H9 (cell line): Measurements from ENCODE around the gene IFT122. TPM values are rescaled to one million over a fixed set of nuclear protein-coding genes. Genes with fewer than 3 reads are reported as not detected.
"Not testable (repeated sequence)": the region's sequence is repeated elsewhere in the genome, so short reads cannot be mapped to it uniquely, and the experiment has no call there.

Experiments used
- DNase-seq: peaks from one replicate; pipeline ENCODE4 v3.0.0-alpha.2; 2017
- H2AFZ ChIP-seq: one replicate; pipeline ENCODE4 v1.6.1; 2013; ENCODE audit warnings: mild to moderate bottlenecking, low read length, control low read depth, moderate library complexity
- H2AK5ac ChIP-seq: 2 replicates; pipeline ENCODE4 v1.6.1; 2013; ENCODE audit warnings: low read length, control low read depth, mixed read lengths; ENCODE audit not compliant: insufficient read length
- H2BK120ac ChIP-seq: one replicate; pipeline ENCODE4 v1.6.1; 2013; ENCODE audit warnings: low read depth, mild to moderate bottlenecking, low read length, control low read depth, inconsistent platforms; ENCODE audit not compliant: poor library complexity, severe bottlenecking
- H2BK12ac ChIP-seq: 2 replicates; pipeline ENCODE4 v1.6.1; 2013; ENCODE audit warnings: low read length, control low read depth, mixed read lengths, low read depth; ENCODE audit not compliant: insufficient read length
- H2BK15ac ChIP-seq: 2 replicates; pipeline ENCODE4 v1.6.1; 2013; ENCODE audit warnings: low read depth, low read length, control low read depth
- H2BK20ac ChIP-seq: one replicate; pipeline ENCODE4 v1.6.1; 2013; ENCODE audit warnings: low read depth, mild to moderate bottlenecking, low read length, control low read depth, inconsistent platforms; ENCODE audit not compliant: poor library complexity, severe bottlenecking
- H2BK5ac ChIP-seq: 2 replicates; pipeline ENCODE4 v1.6.1; 2013; ENCODE audit warnings: low read length, control low read depth, mixed read lengths; ENCODE audit not compliant: insufficient read length
- H3K14ac ChIP-seq: 2 replicates; pipeline ENCODE4 v1.6.1; 2013; ENCODE audit warnings: low read length, control low read depth; ENCODE audit not compliant: insufficient read depth
- H3K18ac ChIP-seq: 2 replicates; pipeline ENCODE4 v1.6.1; 2013; ENCODE audit warnings: low read depth, mild to moderate bottlenecking, mixed read lengths, low read length, control low read depth; ENCODE audit not compliant: insufficient read length
- H3K23ac ChIP-seq: 2 replicates; pipeline ENCODE4 v1.6.1; 2013; ENCODE audit warnings: low read length, control low read depth, mixed read lengths, low read depth; ENCODE audit not compliant: insufficient read length
- H3K23me2 ChIP-seq: 2 replicates; pipeline ENCODE4 v1.6.1; 2013; ENCODE audit warnings: low read depth, mild to moderate bottlenecking, mixed read lengths, low read length, control low read depth; ENCODE audit not compliant: insufficient read length, poor library complexity, severe bottlenecking
- H3K27ac ChIP-seq: 2 replicates; pipeline ENCODE4 v1.5.1; 2013; ENCODE audit warnings: low read length, control low read depth, mixed read lengths, low read depth; ENCODE audit not compliant: insufficient read length
- H3K27me3 ChIP-seq: 2 replicates; pipeline ENCODE4 v1.6.1; 2013; ENCODE audit warnings: low read length, control low read depth, inconsistent platforms; ENCODE audit not compliant: insufficient read depth
- H3K4ac ChIP-seq: 2 replicates; pipeline ENCODE4 v1.6.1; 2013; ENCODE audit warnings: low read depth, mild to moderate bottlenecking, control low read depth, inconsistent platforms, low read length, moderate library complexity
- H3K4me1 ChIP-seq: 2 replicates; pipeline ENCODE4 v1.6.1; 2013; ENCODE audit warnings: low read length, control low read depth, inconsistent platforms; ENCODE audit not compliant: insufficient read depth
- H3K4me2 ChIP-seq: 2 replicates; pipeline ENCODE4 v1.6.1; 2013; ENCODE audit warnings: low read length, control low read depth, mixed read lengths; ENCODE audit not compliant: insufficient read length, insufficient read depth
- H3K56ac ChIP-seq: 2 replicates; pipeline ENCODE4 v1.6.1; 2013; ENCODE audit warnings: low read depth, mild to moderate bottlenecking, mixed read lengths, low read length, control low read depth; ENCODE audit not compliant: insufficient read length
- H3K79me1 ChIP-seq: 2 replicates; pipeline ENCODE4 v1.6.1; 2013; ENCODE audit warnings: low read depth, mild to moderate bottlenecking, moderate library complexity, low read length, control low read depth, inconsistent platforms; ENCODE audit not compliant: insufficient read depth, poor library complexity, severe bottlenecking
- H3K79me2 ChIP-seq: 2 replicates; pipeline ENCODE4 v1.6.1; 2013; ENCODE audit warnings: low read length, control low read depth, inconsistent platforms; ENCODE audit not compliant: insufficient read depth
- H3K9ac ChIP-seq: 2 replicates; pipeline ENCODE4 v1.6.1; 2013; ENCODE audit warnings: low read length, control low read depth, mixed read lengths; ENCODE audit not compliant: insufficient read length; ENCODE audit errors: extremely low read depth
- H3K9me3 ChIP-seq: one replicate; pipeline ENCODE4 v1.6.1; 2013; ENCODE audit warnings: low read depth, low read length, inconsistent platforms; ENCODE audit not compliant: control insufficient read depth
- H3T11ph ChIP-seq: one replicate; pipeline ENCODE4 v1.6.1; 2013; ENCODE audit warnings: mild to moderate bottlenecking, low read length, control low read depth, inconsistent platforms
- H4K20me1 ChIP-seq: one replicate; pipeline ENCODE4 v1.6.1; 2013; ENCODE audit not compliant: control insufficient read depth, insufficient read length, insufficient read depth
- H4K5ac ChIP-seq: 2 replicates; pipeline ENCODE4 v1.6.1; 2013; ENCODE audit warnings: low read depth, mild to moderate bottlenecking, mixed read lengths, low read length, control low read depth; ENCODE audit not compliant: insufficient read length
- H4K8ac ChIP-seq: replicated peaks from 2 replicates; pipeline ENCODE4 v1.6.1; 2013; ENCODE audit warnings: low read length, control low read depth, mixed read lengths, low read depth; ENCODE audit not compliant: insufficient read length
- H4K91ac ChIP-seq: 2 replicates; pipeline ENCODE4 v1.6.1; 2013; ENCODE audit warnings: low read depth, mild to moderate bottlenecking, moderate library complexity, mixed read lengths, low read length, control low read depth; ENCODE audit not compliant: insufficient read length
- H3K27ac Mint-ChIP-seq, 3 experiments: 2 replicates in 2 of 3; 3 replicates in 1 of 3; pipeline ENCODE4 v1.8.0; 2020 to 2021; ENCODE audit warnings: mixed read lengths in 3 of 3, mild to moderate bottlenecking in 1 of 3, moderate library complexity in 1 of 3
- H3K27me3 Mint-ChIP-seq: 2 replicates; pipeline ENCODE4 v1.8.0; 2021; ENCODE audit warnings: low read depth, mild to moderate bottlenecking, moderate library complexity, mixed read lengths
- H3K36me3 Mint-ChIP-seq, 3 experiments: 2 replicates in 2 of 3; 3 replicates in 1 of 3; pipeline ENCODE4 v1.8.0; 2020 to 2021; ENCODE audit warnings: low read depth in 3 of 3, mixed read lengths in 3 of 3; ENCODE audit not compliant: insufficient read depth in 1 of 3
- H3K4me1 Mint-ChIP-seq, 2 experiments: 2 replicates each; pipeline ENCODE4 v1.8.0; 2020; ENCODE audit warnings: mixed read lengths in 2 of 2
- H3K4me3 Mint-ChIP-seq, 2 experiments: 2 replicates in 1 of 2; 3 replicates in 1 of 2; pipeline ENCODE4 v1.8.0; 2020 to 2021; ENCODE audit warnings: mild to moderate bottlenecking in 2 of 2, mixed read lengths in 2 of 2, moderate library complexity in 1 of 2
- H3K9me3 Mint-ChIP-seq, 2 experiments: 2 replicates in 1 of 2; 3 replicates in 1 of 2; pipeline ENCODE4 v1.8.0; 2020; ENCODE audit warnings: mild to moderate bottlenecking in 2 of 2, mixed read lengths in 2 of 2, moderate library complexity in 1 of 2
- WGBS: extraction: QIAGEN DNeasy Blood & Tissue Kit; methylation state at CpG from one replicate; pipeline ENCODE4 v1.1.7; 2013; ENCODE audit warnings: missing lambda C conversion rate, low lambda C conversion rate, mixed read lengths; ENCODE audit not compliant: insufficient read length; ENCODE audit errors: extremely low coverage; 5-methylcytosine and 5-hydroxymethylcytosine counted together
- total RNA-seq: library from RNA; stranded (reverse); gene quantifications from 2 replicates; pipeline ENCODE4 v1.2.1, GENCODE V29; 2021

IFT122 gene
- total RNA-seq, 1 experiment from 2014 or later = 19.3 TPM

DNA sequence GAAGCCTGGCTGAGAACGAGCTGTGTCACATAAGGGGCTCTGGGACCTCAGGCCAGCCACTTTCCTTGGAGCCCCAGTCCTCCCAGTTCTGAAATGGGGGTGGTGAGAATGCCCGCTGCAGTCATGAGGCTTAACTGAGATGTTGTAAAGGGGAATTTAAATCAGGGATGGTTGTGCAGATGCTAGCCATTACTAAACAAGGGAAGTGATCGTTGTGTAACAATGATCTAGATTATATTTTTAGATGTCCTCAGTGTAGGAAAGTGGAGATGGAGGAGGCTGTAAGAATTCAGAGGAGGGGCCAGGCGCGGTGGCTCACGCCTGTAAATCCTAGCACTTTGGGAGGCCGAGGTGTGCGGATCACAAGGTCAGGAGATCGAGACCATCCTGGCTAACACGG, 49.2 kb downstream of the IFT122 start:
- H3K4me3 Mint-ChIP-seq, H2BK5ac ChIP-seq, H3K23me2 ChIP-seq, H3K14ac ChIP-seq, H4K5ac ChIP-seq, H4K91ac ChIP-seq, H3K79me2 ChIP-seq, H3K27ac ChIP-seq, H2BK20ac ChIP-seq, H3K79me1 ChIP-seq, H4K8ac ChIP-seq, H3K9ac ChIP-seq, H2AFZ ChIP-seq, H3K18ac ChIP-seq, H3K4me2 ChIP-seq, H2BK12ac ChIP-seq, H3K27ac Mint-ChIP-seq, H3K4me1 ChIP-seq, H2BK120ac ChIP-seq, H2BK15ac ChIP-seq, H3T11ph ChIP-seq, H2AK5ac ChIP-seq, H3K56ac ChIP-seq, H3K23ac ChIP-seq, H3K4ac ChIP-seq, H3K27me3 ChIP-seq, H4K20me1 ChIP-seq, H3K9me3 Mint-ChIP-seq, H3K9me3 ChIP-seq, DNase-seq: not testable (repeated sequence)
- Mint-ChIP-seq H3K27me3 (peaks cover 18% of the 10 kb centered on the region), H3K4me1 (peaks cover 34 to 37% of the 10 kb centered on the region in 2 experiments), H3K36me3 (peaks cover 6 to 25% (median 17%) of the 10 kb centered on the region in 3 experiments; a peak in 6 of 7 replicates)
- WGBS = no CpG with 5 or more reads among the region's 10 CpGs
